PC-3 (cell line): ENCODE results near the gene ARFGAP1.

Source experiments
- CTCF ChIP-seq: fragments of 300-600 bp; sonication (generic); conservative IDR thresholded peaks from 2 replicates; pipeline ENCODE4 v1.5.1; 2017; ENCODE audit warnings: antibody characterized with exemption, low read depth, mild to moderate bottlenecking, low read length
- EZH2 ChIP-seq: fragments of 300-600 bp; sonication (generic); IDR thresholded peaks from one replicate; pipeline ENCODE4 v1.6.1; 2017; ENCODE audit warnings: antibody characterized with exemption, mild to moderate bottlenecking, low read length; ENCODE audit not compliant: unreplicated experiment
- EZH2phosphoT487 ChIP-seq: fragments of 300-600 bp; sonication (generic); IDR thresholded peaks from 2 replicates; pipeline ENCODE4 v1.6.1; 2018; ENCODE audit warnings: mild to moderate bottlenecking, antibody characterized with exemption, low read length, borderline replicate concordance

- no peak for TF ChIP-seq CTCF
- TF ChIP-seq EZH2, result no peak
- TF ChIP-seq EZH2phosphoT487, result no peak
Observed at GRCh38 chr20:63253438-63254231, 19.0 kb upstream of the ARFGAP1 start.
